Left ventricle myocardium inferior (tissue), 1 donor: ENCODE measurements around the gene EIPR1. TPM values are rescaled to one million over a fixed set of nuclear protein-coding genes. Genes with fewer than 3 reads are reported as not detected.

Experiments
- DNase-seq: peaks from one replicate; pipeline ENCODE4 v3.0.0-alpha.2; 2020
- H3K27ac ChIP-seq: fragments of 200-600 bp; replicated peaks from 2 replicates; pipeline ENCODE4 v1.8.0; 2021
- H3K27me3 ChIP-seq: fragments of 200-600 bp; 2 replicates; pipeline ENCODE4 v1.8.0; 2021; ENCODE audit warnings: low read depth
- H3K36me3 ChIP-seq: fragments of 200-600 bp; 2 replicates; pipeline ENCODE4 v1.8.0; 2021
- H3K4me1 ChIP-seq: fragments of 200-600 bp; 2 replicates; pipeline ENCODE4 v1.8.0; 2021
- H3K4me3 ChIP-seq: fragments of 200-600 bp; 2 replicates; pipeline ENCODE4 v1.8.0; 2021; ENCODE audit warnings: mild to moderate bottlenecking, moderate library complexity
- H3K9me3 ChIP-seq: fragments of 200-600 bp; replicated peaks from 2 replicates; pipeline ENCODE4 v1.8.0; 2021
- CTCF ChIP-seq: fragments of 200-600 bp; IDR thresholded peaks from 2 replicates; pipeline ENCODE4 v1.8.0; 2021; ENCODE audit warnings: antibody characterized with exemption, mild to moderate bottlenecking, borderline replicate concordance
- intact Hi-C: fragments of 100-400 bp; cut with micrococcal nuclease; formaldehyde crosslinking; loops from one replicate; pipeline ENCODE4 v1.11.0; 2022
- total RNA-seq: library from RNA; stranded (reverse); fragmentation: NEBNext Ultra II Directional; extraction: Animal tissue kit (Norgen Biotek cat#: 25700); gene quantifications from one replicate; pipeline ENCODE4 v1.2.1, GENCODE V29; 2021
- donor health status: DM: no; HTN: yes; CAD: no; lungs with severe emphysema.

EIPR1 gene
- total RNA-seq, 1 donor from 2014 or later = 12.2 TPM

GRCh38 chr2:3249476-3249962 lies 128.1 kb downstream of the EIPR1 start:
- Histone ChIP-seq H3K4me1 (peaks cover 5% of the 10 kb centered on the region), H3K4me3 (no peak overlapping the region), H3K36me3 (peaks cover 37% of the 10 kb centered on the region), H3K9me3 (peaks cover 29% of the 10 kb centered on the region), H3K27ac (no peak overlapping the region), H3K27me3 (no peaks in the 10 kb centered on the region)
- intact Hi-C loops = no loop called here
- no peak for DNase-seq
- no peak for TF ChIP-seq CTCF

- DNase-seq = no peak
- H3K4me3 ChIP-seq = no peak overlapping the region
- no peak for TF ChIP-seq CTCF
- no peak overlapping the region for H3K27ac ChIP-seq
- no peaks in the 10 kb centered on the region for H3K4me1 ChIP-seq
- intact Hi-C loops = no loop called here
- peaks cover 29% of the 10 kb centered on the region for H3K9me3 ChIP-seq
- no peaks in the 10 kb centered on the region for H3K27me3 ChIP-seq
- H3K36me3 ChIP-seq = peaks cover 32% of the 10 kb centered on the region
Observed at GRCh38 chr2:3248754-3249475, 128.7 kb downstream of the EIPR1 start.

GRCh38 chr2:3246928-3247714 lies 130.5 kb downstream of the EIPR1 start:
- no peaks in the 10 kb centered on the region for H3K27me3 ChIP-seq
- peaks cover 26% of the 10 kb centered on the region for H3K36me3 ChIP-seq
- peaks cover 29% of the 10 kb centered on the region for H3K9me3 ChIP-seq
- no peaks in the 10 kb centered on the region for H3K4me1 ChIP-seq
- no peak overlapping the region for H3K4me3 ChIP-seq
- intact Hi-C loops = no loop called here
- H3K27ac ChIP-seq = no peak overlapping the region
- no peak for DNase-seq
- no peak for TF ChIP-seq CTCF

- no peak for DNase-seq
- H3K27me3 ChIP-seq = no peaks in the 10 kb centered on the region
- H3K9me3 ChIP-seq = peaks cover 29% of the 10 kb centered on the region
- no peak overlapping the region for H3K4me3 ChIP-seq
- intact Hi-C loops = no loop called here
- no peak for TF ChIP-seq CTCF
- no peak overlapping the region for H3K27ac ChIP-seq
- H3K36me3 ChIP-seq = peaks cover 26% of the 10 kb centered on the region
- no peaks in the 10 kb centered on the region for H3K4me1 ChIP-seq
Observed at GRCh38 chr2:3246406-3246805, 131.2 kb downstream of the EIPR1 start.

- intact Hi-C loops = no loop called here
- no peak for DNase-seq
- Histone ChIP-seq H3K4me1 (no peaks in the 10 kb centered on the region), H3K27ac (no peak overlapping the region), H3K27me3 (no peaks in the 10 kb centered on the region), H3K9me3 (peaks cover 13% of the 10 kb centered on the region), H3K4me3 (no peak overlapping the region), H3K36me3 (peaks cover 11% of the 10 kb centered on the region)
- TF ChIP-seq CTCF = no peak
Observed at GRCh38 chr2:3244486-3244885, 133.1 kb downstream of the EIPR1 start.
